HL-60/S4 treated with phorbol 12-myristate 13-acetate at 8.2 ng/mL for 4 days and 3 days (cell line): ENCODE data around the gene RASAL2.

Experiments used
- in situ Hi-C: fragments of 300-500 bp; cut with MboI; formaldehyde crosslinking; loops from 2 replicates; pipeline ENCODE4 v1.15.0; 2022; ENCODE audit warnings: low sequenced_read_pairs

The RASAL2 gene

GRCh38 chr1:178483251-178483957 lies 389.5 kb downstream of the RASAL2 start:
- in situ Hi-C loops, result no loop called here

GRCh38 chr1:178484698-178485225 lies 390.9 kb downstream of the RASAL2 start:
- in situ Hi-C loops, result no loop called here

GRCh38 chr1:178485541-178485981 lies 391.7 kb downstream of the RASAL2 start:
- in situ Hi-C loops, result no loop called here

- in situ Hi-C loops, result no loop called here
Observed at GRCh38 chr1:178486100-178487069, 392.5 kb downstream of the RASAL2 start.

GRCh38 chr1:178487070-178487615 lies 393.2 kb downstream of the RASAL2 start:
- in situ Hi-C loops, result no loop called here

- in situ Hi-C loops, result no loop called here
Observed at GRCh38 chr1:178488393-178488792, 394.5 kb downstream of the RASAL2 start.

GRCh38 chr1:178489399-178489798 lies 395.5 kb downstream of the RASAL2 start:
- in situ Hi-C loops, result no loop called here

- in situ Hi-C loops, result no loop called here
Observed at GRCh38 chr1:178490136-178490535, 396.2 kb downstream of the RASAL2 start.

- in situ Hi-C loops, result no loop called here
Observed at GRCh38 chr1:178490967-178491366, 397.1 kb downstream of the RASAL2 start.

GRCh38 chr1:178491721-178492120 lies 397.8 kb downstream of the RASAL2 start:
- in situ Hi-C loops, result no loop called here

- in situ Hi-C loops, result no loop called here
Observed at GRCh38 chr1:178492341-178492740, 398.4 kb downstream of the RASAL2 start.

- in situ Hi-C loops, result no loop called here
Observed at GRCh38 chr1:178493301-178493741, 399.4 kb downstream of the RASAL2 start.

GRCh38 chr1:178494569-178494971 lies 400.7 kb downstream of the RASAL2 start:
- in situ Hi-C loops, result no loop called here

- in situ Hi-C loops, result no loop called here
Observed at GRCh38 chr1:178495158-178495557, 401.3 kb downstream of the RASAL2 start.

GRCh38 chr1:178495741-178496409 lies 402.0 kb downstream of the RASAL2 start:
- in situ Hi-C loops, result no loop called here

- in situ Hi-C loops, result no loop called here
Observed at GRCh38 chr1:178496410-178497135, 402.7 kb downstream of the RASAL2 start, which contains the start of gene CLEC20A. TSS of gene CLEC20A (minus strand) at chr1:178496964. CDS start at chr1:178496939, 25 bp downstream.

- in situ Hi-C loops, result no loop called here
Observed at GRCh38 chr1:178497903-178498478, 404.1 kb downstream of the RASAL2 start.

GRCh38 chr1:178498896-178499675 lies 405.2 kb downstream of the RASAL2 start:
- in situ Hi-C loops, result no loop called here
